ENCODE measurements around the gene PIM3.
A peak's percentile ranks its signal among the peaks of the same experiment; 100 is the strongest.

Gene PIM3

DNA sequence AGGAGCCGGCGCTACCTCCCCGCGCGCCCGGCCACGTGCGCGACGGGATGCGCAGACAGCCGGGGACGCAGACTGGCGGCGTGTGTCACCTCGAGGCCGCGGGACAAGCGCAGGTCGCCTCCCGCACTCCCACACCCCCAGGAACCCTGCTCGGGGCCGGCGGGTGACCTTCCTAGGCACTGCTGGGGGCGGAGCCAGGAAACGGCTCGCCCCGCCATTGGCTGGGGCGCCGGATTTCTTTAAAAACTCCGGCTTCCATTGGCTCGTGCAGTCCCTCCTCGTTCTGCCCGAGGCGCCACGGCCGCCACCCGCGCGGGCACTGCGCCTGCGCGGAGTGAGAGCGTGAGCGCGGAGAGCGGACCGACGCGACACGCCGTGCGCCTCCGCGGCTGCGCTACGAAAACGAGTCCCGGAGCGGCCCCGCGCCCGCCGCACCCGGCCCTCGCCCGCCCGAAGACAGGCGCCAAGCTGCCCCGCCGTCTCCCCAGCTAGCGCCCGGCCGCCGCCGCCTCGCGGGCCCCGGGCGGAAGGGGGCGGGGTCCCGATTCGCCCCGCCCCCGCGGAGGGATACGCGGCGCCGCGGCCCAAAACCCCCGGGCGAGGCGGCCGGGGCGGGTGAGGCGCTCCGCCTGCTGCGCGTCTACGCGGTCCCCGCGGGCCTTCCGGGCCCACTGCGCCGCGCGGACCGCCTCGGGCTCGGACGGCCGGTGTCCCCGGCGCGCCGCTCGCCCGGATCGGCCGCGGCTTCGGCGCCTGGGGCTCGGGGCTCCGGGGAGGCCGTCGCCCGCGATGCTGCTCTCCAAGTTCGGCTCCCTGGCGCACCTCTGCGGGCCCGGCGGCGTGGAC is at the start of gene PIM3:
TSS of gene PIM3 (plus strand) at position 614 of the 846 bp plus-strand sequence. CDS start at position 790, 176 bp downstream.
- TF ChIP-seq, protein P1, sequence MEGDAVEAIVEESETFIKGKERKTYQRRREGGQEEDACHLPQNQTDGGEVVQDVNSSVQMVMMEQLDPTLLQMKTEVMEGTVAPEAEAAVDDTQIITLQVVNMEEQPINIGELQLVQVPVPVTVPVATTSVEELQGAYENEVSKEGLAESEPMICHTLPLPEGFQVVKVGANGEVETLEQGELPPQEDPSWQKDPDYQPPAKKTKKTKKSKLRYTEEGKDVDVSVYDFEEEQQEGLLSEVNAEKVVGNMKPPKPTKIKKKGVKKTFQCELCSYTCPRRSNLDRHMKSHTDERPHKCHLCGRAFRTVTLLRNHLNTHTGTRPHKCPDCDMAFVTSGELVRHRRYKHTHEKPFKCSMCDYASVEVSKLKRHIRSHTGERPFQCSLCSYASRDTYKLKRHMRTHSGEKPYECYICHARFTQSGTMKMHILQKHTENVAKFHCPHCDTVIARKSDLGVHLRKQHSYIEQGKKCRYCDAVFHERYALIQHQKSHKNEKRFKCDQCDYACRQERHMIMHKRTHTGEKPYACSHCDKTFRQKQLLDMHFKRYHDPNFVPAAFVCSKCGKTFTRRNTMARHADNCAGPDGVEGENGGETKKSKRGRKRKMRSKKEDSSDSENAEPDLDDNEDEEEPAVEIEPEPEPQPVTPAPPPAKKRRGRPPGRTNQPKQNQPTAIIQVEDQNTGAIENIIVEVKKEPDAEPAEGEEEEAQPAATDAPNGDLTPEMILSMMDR (IDR thresholded peaks at IDR 0.05; ENCODE audit: control insufficient read depth, insufficient read depth, low read depth, low read length, missing control alignments), result no peak
- H3K4me3 ChIP-seq (ENCODE audit: control insufficient read depth, low read depth, low read length), result peak within 1 kb of the TSS; percentile 75
- peak; percentile 86 for DNase-seq (ENCODE audit: low read depth)

DNA sequence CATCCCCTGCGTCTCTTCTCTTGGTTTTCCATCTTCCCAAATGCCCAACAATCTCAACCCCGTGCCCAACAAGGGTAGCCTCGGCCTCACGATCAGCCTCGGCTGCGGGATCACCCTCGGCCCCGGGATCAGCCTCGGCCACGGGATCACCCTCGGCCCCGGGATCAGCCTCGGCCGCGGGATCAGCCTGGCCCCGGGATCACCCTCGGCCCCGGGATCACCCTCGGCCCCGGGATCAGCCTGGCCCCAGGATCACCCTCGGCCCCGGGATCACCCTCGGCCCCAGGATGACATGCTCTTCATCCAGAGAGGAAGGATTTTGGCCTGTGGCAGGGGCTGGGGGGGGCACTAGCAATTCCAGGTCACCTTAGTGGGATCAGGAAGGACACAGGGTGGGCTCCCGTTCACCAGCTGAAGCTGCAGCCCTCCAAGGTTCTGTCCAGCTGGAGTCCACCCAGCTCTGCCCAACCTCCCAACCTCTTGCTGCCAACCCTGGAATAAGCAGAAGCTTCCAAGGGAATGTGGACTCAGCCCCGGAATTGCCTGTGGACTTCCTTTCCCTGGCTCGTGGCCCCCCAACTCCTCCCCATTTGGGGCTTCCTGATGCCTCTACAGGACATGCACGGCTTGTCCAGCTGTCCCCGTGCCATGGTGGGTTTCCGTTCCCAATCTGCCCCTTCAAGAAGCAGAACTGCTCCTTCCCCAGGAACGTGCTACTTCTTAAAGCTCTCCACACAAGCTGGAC is 48.5 kb upstream of the PIM3 start:
- TF ChIP-seq, protein P1 (IDR thresholded peaks at IDR 0.05; ENCODE audit: control insufficient read depth, insufficient read depth, low read depth, low read length, missing control alignments), result no peak
- no peak for DNase-seq (ENCODE audit: low read depth)
- H3K4me3 ChIP-seq (ENCODE audit: control insufficient read depth, low read depth, low read length), result no peak overlapping the region

- no peak for DNase-seq (ENCODE audit: low read depth)
- H3K4me3 ChIP-seq (ENCODE audit: control insufficient read depth, low read depth, low read length), result no peak overlapping the region
- TF ChIP-seq, protein P1 (IDR thresholded peaks at IDR 0.05; ENCODE audit: control insufficient read depth, insufficient read depth, low read depth, low read length, missing control alignments), result no peak
Observed at GRCh38 chr22:49913026-49913425, 47.5 kb upstream of the PIM3 start.

DNA sequence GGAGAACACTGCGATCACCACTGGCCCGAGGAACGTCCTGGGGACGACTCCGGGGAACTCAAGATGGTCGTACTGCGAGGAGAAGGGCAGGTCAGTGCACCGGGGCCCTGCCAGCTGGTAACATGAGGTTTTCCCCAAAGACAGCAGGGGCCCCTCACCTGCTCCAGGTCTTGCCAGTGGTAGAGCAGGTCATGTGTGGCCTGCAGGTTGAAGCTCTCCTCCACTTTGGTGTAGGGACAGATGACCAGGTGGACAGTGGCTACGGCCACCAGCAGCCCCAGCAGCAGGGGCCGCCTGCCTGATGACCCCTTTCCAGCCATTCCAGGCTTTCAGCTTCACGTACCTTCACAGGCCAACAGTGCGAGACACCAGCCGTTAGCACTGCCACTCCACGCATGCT is 47.1 kb upstream of the PIM3 start:
- no peak overlapping the region for H3K4me3 ChIP-seq (ENCODE audit: control insufficient read depth, low read depth, low read length)
- no peak for DNase-seq (ENCODE audit: low read depth)
- TF ChIP-seq, protein P1 (IDR thresholded peaks at IDR 0.05; ENCODE audit: control insufficient read depth, insufficient read depth, low read depth, low read length, missing control alignments), result no peak

DNA sequence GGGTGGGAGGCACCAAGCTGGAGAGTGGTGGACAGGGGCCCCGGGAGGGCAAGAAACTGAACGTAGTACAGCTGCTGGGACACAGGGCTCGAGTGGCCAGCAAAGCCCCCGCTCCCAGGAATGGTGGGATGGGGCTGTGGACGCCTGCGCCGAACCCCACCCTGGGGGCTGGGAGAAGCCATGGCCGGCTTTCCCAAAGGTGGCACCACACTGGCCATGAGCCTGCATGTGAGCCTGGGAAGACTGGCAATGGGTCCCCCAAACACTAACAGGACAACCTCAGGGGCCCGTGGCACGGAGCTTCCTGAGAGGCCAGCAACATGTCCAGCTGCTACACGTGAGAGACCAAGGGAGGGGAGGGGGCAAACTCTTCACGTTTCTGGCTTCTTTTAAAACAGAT is 46.3 kb upstream of the PIM3 start:
- no peak overlapping the region for H3K4me3 ChIP-seq (ENCODE audit: control insufficient read depth, low read depth, low read length)
- TF ChIP-seq, protein P1 (IDR thresholded peaks at IDR 0.05; ENCODE audit: control insufficient read depth, insufficient read depth, low read depth, low read length, missing control alignments), result no peak
- no peak for DNase-seq (ENCODE audit: low read depth)

- no peak overlapping the region for H3K4me3 ChIP-seq (ENCODE audit: control insufficient read depth, low read depth, low read length)
- TF ChIP-seq, protein P1 (IDR thresholded peaks at IDR 0.05; ENCODE audit: control insufficient read depth, insufficient read depth, low read depth, low read length, missing control alignments), result no peak
- DNase-seq (ENCODE audit: low read depth), result no peak
Observed at GRCh38 chr22:49915610-49916009, 45.0 kb upstream of the PIM3 start.

Data from AG09309 (cell line).